Measurements from ENCODE around the gene PSME3IP1.

GRCh38 chr16:57235128-57236021 is 49.5 kb upstream of the PSME3IP1 start:
- TF ChIP-seq, protein P1, sequence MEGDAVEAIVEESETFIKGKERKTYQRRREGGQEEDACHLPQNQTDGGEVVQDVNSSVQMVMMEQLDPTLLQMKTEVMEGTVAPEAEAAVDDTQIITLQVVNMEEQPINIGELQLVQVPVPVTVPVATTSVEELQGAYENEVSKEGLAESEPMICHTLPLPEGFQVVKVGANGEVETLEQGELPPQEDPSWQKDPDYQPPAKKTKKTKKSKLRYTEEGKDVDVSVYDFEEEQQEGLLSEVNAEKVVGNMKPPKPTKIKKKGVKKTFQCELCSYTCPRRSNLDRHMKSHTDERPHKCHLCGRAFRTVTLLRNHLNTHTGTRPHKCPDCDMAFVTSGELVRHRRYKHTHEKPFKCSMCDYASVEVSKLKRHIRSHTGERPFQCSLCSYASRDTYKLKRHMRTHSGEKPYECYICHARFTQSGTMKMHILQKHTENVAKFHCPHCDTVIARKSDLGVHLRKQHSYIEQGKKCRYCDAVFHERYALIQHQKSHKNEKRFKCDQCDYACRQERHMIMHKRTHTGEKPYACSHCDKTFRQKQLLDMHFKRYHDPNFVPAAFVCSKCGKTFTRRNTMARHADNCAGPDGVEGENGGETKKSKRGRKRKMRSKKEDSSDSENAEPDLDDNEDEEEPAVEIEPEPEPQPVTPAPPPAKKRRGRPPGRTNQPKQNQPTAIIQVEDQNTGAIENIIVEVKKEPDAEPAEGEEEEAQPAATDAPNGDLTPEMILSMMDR (optimal IDR thresholded peaks at IDR 0.05 in 1 of 3, IDR thresholded peaks at IDR 0.05 in 1 of 3, conservative IDR thresholded peaks at IDR 0.05 in 1 of 3; ENCODE audit: extremely low read depth in 1 of 3, insufficient read depth in 2 of 3, low read length in 3 of 3) = no peak
- no peak for TF ChIP-seq EZH2 (IDR thresholded peaks at IDR 0.05; ENCODE audit: low read length)
